HG02943 (cell line): Measurements from ENCODE around the gene VWA1.
"Not testable (repeated sequence)": the region's sequence is repeated elsewhere in the genome, so short reads cannot be mapped to it uniquely, and the experiment has no call there.

Source experiments
- ATAC-seq: cut with Tn5 transposase; IDR thresholded peaks from one replicate; pipeline ENCODE4 v1.9.1; 2021; ENCODE audit warnings: mild to moderate bottlenecking, low read depth, moderate library complexity; ENCODE audit not compliant: unreplicated experiment

Gene VWA1

GRCh38 chr1:1421147-1421906 lies 14.2 kb upstream of the VWA1 start, which contains the start of gene ANKRD65:
Gene ANKRD65 (minus strand): TSS chr1:1421276. CDS start chr1:1421005, 271 bp downstream.
- no peak for ATAC-seq

GRCh38 chr1:1421907-1422464 lies 13.5 kb upstream of the VWA1 start:
- no peak for ATAC-seq

- ATAC-seq, result no peak
Observed at GRCh38 chr1:1422465-1423244, 12.8 kb upstream of the VWA1 start.

GRCh38 chr1:1423245-1423597 lies 12.3 kb upstream of the VWA1 start:
- ATAC-seq, result no peak

- ATAC-seq, result no peak
Observed at GRCh38 chr1:1424707-1425106, 10.8 kb upstream of the VWA1 start.

GRCh38 chr1:1425426-1425752 lies 10.1 kb upstream of the VWA1 start:
- no peak for ATAC-seq

- ATAC-seq, result no peak
Observed at GRCh38 chr1:1425753-1426495, 9.6 kb upstream of the VWA1 start.

- no peak for ATAC-seq
Observed at GRCh38 chr1:1426496-1427105, 8.9 kb upstream of the VWA1 start.

GRCh38 chr1:1427106-1427819 lies 8.2 kb upstream of the VWA1 start:
- no peak for ATAC-seq

- ATAC-seq, result no peak
Observed at GRCh38 chr1:1427820-1428148, 7.7 kb upstream of the VWA1 start.

GRCh38 chr1:1428174-1428573 lies 7.3 kb upstream of the VWA1 start:
- no peak for ATAC-seq

- not testable (repeated sequence) for ATAC-seq
Observed at GRCh38 chr1:1428967-1429366, 6.5 kb upstream of the VWA1 start.

- no peak for ATAC-seq
Observed at GRCh38 chr1:1429671-1430073, 5.8 kb upstream of the VWA1 start.

GRCh38 chr1:1430114-1430982 lies 5.1 kb upstream of the VWA1 start:
- ATAC-seq, result no peak

GRCh38 chr1:1430992-1431844 lies 4.3 kb upstream of the VWA1 start:
- no peak for ATAC-seq

- no peak for ATAC-seq
Observed at GRCh38 chr1:1431845-1432273, 3.6 kb upstream of the VWA1 start.

- no peak for ATAC-seq
Observed at GRCh38 chr1:1432274-1432950, 3.1 kb upstream of the VWA1 start.
